Smooth muscle cell (in vitro differentiated cells): ENCODE results near the gene AZGP1. TPM values are rescaled to one million over a fixed set of nuclear protein-coding genes. Genes with fewer than 3 reads are reported as not detected.
"Not testable (repeated sequence)": the region's sequence is repeated elsewhere in the genome, so short reads cannot be mapped to it uniquely, and the experiment has no call there.

Experiments used
- DNase-seq: peaks from one replicate; lab custom pipeline; 2025; ENCODE audit not compliant: unreplicated experiment; lab: John Stamatoyannopoulos, UW
- H2AFZ ChIP-seq: fragments of 200-600 bp; sonication (generic); 2 replicates; pipeline ENCODE4 v1.6.0; 2016; ENCODE audit warnings: antibody characterized with exemption, low read depth, mild to moderate bottlenecking
- H3F3A ChIP-seq: fragments of 200-600 bp; sonication (generic); 2 replicates; pipeline ENCODE4 v1.6.0; 2017; ENCODE audit warnings: antibody characterized with exemption, low read depth
- H3K27ac ChIP-seq: fragments of 200-600 bp; sonication (generic); 2 replicates; pipeline ENCODE4 v1.5.1; 2016; ENCODE audit warnings: low read depth, mild to moderate bottlenecking
- H3K27me3 ChIP-seq: fragments of 200-600 bp; sonication (generic); 2 replicates; pipeline ENCODE4 v1.6.1; 2016; ENCODE audit warnings: low read depth, mild to moderate bottlenecking
- H3K36me3 ChIP-seq: fragments of 200-600 bp; sonication (generic); 2 replicates; pipeline ENCODE4 v1.5.1; 2016; ENCODE audit warnings: low read depth
- H3K4me1 ChIP-seq: fragments of 200-600 bp; sonication (generic); 2 replicates; pipeline ENCODE4 v1.5.1; 2016; ENCODE audit warnings: low read depth
- H3K4me2 ChIP-seq: fragments of 200-600 bp; sonication (generic); 2 replicates; pipeline ENCODE4 v1.6.0; 2016; ENCODE audit warnings: mild to moderate bottlenecking
- H3K4me3 ChIP-seq: fragments of 200-600 bp; sonication (generic); 2 replicates; pipeline ENCODE4 v1.5.1; 2016; ENCODE audit warnings: mild to moderate bottlenecking
- H3K79me2 ChIP-seq: fragments of 200-600 bp; sonication (generic); 2 replicates; pipeline ENCODE4 v1.6.0; 2016; ENCODE audit warnings: low read depth, mild to moderate bottlenecking
- H3K9ac ChIP-seq: fragments of 200-600 bp; sonication (generic); 2 replicates; pipeline ENCODE4 v1.6.0; 2016; ENCODE audit warnings: low read depth
- H3K9me3 ChIP-seq: fragments of 200-600 bp; sonication (generic); replicated peaks from 2 replicates; pipeline ENCODE4 v1.5.1; 2016; ENCODE audit warnings: low read depth
- H4K20me1 ChIP-seq: fragments of 200-600 bp; sonication (generic); 2 replicates; pipeline ENCODE4 v1.6.0; 2016; ENCODE audit warnings: low read depth
- WGBS: methylation state at CpG from one replicate; pipeline ENCODE4 v1.1.7; 2016; ENCODE audit warnings: low lambda C conversion rate; 5-methylcytosine and 5-hydroxymethylcytosine counted together
- polyA plus RNA-seq: library from polyadenylated mRNA; unstranded; fragments of >200 nt; fragmentation: Nextera tagmentation; extraction: Ambion mirVana; gene quantifications from 2 replicates; pipeline ENCODE4 v1.2.1, GENCODE V29; 2016
- total RNA-seq: library from RNA; depleted of rRNA; stranded (reverse); fragments of >200 nt; gene quantifications from 2 replicates; pipeline ENCODE4 v1.2.3, GENCODE V29; 2014
- TF ChIP-seq, protein P1 (sequence below): fragments of 200-600 bp; sonication (generic); IDR thresholded peaks from 2 replicates; pipeline ENCODE4 v1.5.1; 2017; ENCODE audit warnings: borderline replicate concordance, mild to moderate bottlenecking, antibody characterized with exemption; ENCODE audit not compliant: insufficient read depth, poor library complexity, severe bottlenecking

AZGP1 gene
- total and polyA plus RNA-seq, 2 experiments from 2014 or later: 0.94 TPM; not detected in 1

- Histone ChIP-seq H3K4me1 (no peaks in the 10 kb centered on the region), H3F3A (no peaks in the 10 kb centered on the region), H2AFZ (no peak overlapping the region), H3K4me2 (no peak overlapping the region), H3K27me3 (no peaks in the 10 kb centered on the region), H3K27ac (no peak overlapping the region), H3K79me2 (no peaks in the 10 kb centered on the region), H3K9me3 (no peaks in the 10 kb centered on the region), H4K20me1 (no peaks in the 10 kb centered on the region), H3K9ac (no peak overlapping the region), H3K4me3 (no peak overlapping the region), H3K36me3 (no peaks in the 10 kb centered on the region)
- TF ChIP-seq, protein P1, sequence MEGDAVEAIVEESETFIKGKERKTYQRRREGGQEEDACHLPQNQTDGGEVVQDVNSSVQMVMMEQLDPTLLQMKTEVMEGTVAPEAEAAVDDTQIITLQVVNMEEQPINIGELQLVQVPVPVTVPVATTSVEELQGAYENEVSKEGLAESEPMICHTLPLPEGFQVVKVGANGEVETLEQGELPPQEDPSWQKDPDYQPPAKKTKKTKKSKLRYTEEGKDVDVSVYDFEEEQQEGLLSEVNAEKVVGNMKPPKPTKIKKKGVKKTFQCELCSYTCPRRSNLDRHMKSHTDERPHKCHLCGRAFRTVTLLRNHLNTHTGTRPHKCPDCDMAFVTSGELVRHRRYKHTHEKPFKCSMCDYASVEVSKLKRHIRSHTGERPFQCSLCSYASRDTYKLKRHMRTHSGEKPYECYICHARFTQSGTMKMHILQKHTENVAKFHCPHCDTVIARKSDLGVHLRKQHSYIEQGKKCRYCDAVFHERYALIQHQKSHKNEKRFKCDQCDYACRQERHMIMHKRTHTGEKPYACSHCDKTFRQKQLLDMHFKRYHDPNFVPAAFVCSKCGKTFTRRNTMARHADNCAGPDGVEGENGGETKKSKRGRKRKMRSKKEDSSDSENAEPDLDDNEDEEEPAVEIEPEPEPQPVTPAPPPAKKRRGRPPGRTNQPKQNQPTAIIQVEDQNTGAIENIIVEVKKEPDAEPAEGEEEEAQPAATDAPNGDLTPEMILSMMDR: no peak
- DNase-seq: no peak
- 54% methylated on average over 14 of the region's 14 CpGs for WGBS
Observed at GRCh38 chr7:99943641-99944496, 32.0 kb downstream of the AZGP1 start.

DNA sequence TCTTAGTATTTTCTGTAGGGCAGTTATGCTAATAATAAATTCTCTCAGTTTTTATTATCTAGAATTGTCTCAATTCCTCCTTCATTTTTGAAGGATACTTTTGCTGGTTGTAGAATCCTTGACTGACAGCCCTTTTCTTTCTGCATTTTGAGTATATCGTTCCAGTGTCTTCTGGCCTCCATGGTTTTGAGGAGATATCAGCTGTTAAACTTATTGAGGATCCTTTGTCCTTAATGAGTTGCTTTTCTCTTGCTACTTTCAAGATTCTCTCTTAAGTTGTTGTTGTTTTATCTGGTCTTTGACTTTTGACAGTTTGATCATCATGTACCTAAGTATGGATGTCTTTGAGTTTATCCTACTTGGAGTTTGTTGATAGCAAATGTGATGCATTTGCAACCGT, 37.5 kb downstream of the AZGP1 start:
- Histone ChIP-seq H2AFZ (no peak overlapping the region), H3K4me2 (no peak overlapping the region), H3K36me3 (no peaks in the 10 kb centered on the region), H3F3A (no peaks in the 10 kb centered on the region), H3K4me1 (no peaks in the 10 kb centered on the region), H3K27ac (no peak overlapping the region), H3K27me3 (no peaks in the 10 kb centered on the region), H3K4me3 (no peak overlapping the region), H3K9ac (no peak overlapping the region), H3K9me3 (no peaks in the 10 kb centered on the region), H3K79me2 (no peaks in the 10 kb centered on the region), H4K20me1 (no peaks in the 10 kb centered on the region)
- TF ChIP-seq, protein P1: no peak
- WGBS: 94% methylated on average over 2 of the region's 2 CpGs
- no peak for DNase-seq

DNA sequence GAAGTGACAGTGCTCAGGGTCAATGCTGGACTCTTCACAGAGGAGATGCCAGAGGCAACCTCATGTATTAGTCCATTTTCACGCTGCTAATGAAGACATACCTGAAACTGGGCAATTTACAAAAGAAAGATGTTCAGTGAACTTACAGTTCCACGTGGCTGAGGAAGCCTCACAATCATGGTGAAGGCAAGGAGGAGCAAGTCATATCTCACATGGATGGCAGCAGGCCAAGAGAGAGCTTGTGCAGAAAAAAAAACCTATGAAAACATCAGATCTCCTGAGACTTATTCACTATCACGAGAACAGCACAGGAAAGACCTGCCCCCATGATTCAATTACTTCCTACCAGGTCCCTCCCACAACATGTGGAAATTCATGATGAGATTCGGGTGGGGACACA, 40.8 kb downstream of the AZGP1 start:
- not testable (repeated sequence) for H3K9me3 ChIP-seq, H3K79me2 ChIP-seq, H3K27ac ChIP-seq, H3K27me3 ChIP-seq, H2AFZ ChIP-seq, H3F3A ChIP-seq, H4K20me1 ChIP-seq, H3K4me1 ChIP-seq, DNase-seq, H3K9ac ChIP-seq, H3K4me2 ChIP-seq, H3K36me3 ChIP-seq, H3K4me3 ChIP-seq
- WGBS: 74% methylated on average over 4 of the region's 4 CpGs

DNA sequence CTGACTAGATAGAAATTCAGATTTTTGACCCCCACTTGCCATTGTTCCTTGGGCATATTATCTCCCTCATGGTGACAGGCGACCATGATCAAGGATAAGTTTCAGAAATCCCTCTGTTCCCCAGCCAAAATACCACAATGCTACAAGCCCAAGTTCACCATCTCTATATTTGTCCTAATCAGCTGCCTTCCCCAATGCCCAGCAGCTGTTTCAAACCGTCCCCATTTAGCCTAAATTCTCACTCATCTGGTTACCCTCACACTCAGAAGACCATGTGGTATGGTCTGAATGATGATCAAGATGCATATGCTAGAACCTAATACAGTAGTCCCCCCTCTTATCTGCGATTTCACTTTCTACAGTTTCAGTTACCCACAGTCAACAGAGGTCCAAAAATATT, 45.5 kb downstream of the AZGP1 start:
- no peak overlapping the region for H3K27ac ChIP-seq

More for the DNA sequence above, 45.5 kb downstream of the AZGP1 start:
- no peaks in the 10 kb centered on the region for H3K79me2 ChIP-seq
- H3K36me3 ChIP-seq: no peaks in the 10 kb centered on the region
- H3K4me3 ChIP-seq: no peak overlapping the region
- TF ChIP-seq, protein P1: no peak
- H3F3A ChIP-seq: no peaks in the 10 kb centered on the region
- no peaks in the 10 kb centered on the region for H4K20me1 ChIP-seq
- no peak for DNase-seq
- no peak overlapping the region for H3K9ac ChIP-seq
- H2AFZ ChIP-seq: no peak overlapping the region
- H3K9me3 ChIP-seq: no peaks in the 10 kb centered on the region
- H3K4me1 ChIP-seq: no peaks in the 10 kb centered on the region
- peaks cover 5% of the 10 kb centered on the region for H3K27me3 ChIP-seq
- WGBS: 93% methylated on average over 3 of the region's 3 CpGs
- no peak overlapping the region for H3K4me2 ChIP-seq
